Myocyte (in vitro differentiated cells): Measurements from ENCODE around the gene FRMD1. TPM values are rescaled to one million over a fixed set of nuclear protein-coding genes. Genes with fewer than 3 reads are reported as not detected.

Source experiments
- DNase-seq: peaks from one replicate; pipeline ENCODE4 v3.0.0-alpha.2; 2012; ENCODE audit warnings: low read depth
- total RNA-seq: library from RNA; depleted of rRNA; stranded (reverse); fragments of >200 nt; gene quantifications from 2 replicates; pipeline ENCODE4 v1.2.3, GENCODE V29; 2014

Gene FRMD1
- total RNA-seq, 1 donor from 2014 or later: not detected

DNA sequence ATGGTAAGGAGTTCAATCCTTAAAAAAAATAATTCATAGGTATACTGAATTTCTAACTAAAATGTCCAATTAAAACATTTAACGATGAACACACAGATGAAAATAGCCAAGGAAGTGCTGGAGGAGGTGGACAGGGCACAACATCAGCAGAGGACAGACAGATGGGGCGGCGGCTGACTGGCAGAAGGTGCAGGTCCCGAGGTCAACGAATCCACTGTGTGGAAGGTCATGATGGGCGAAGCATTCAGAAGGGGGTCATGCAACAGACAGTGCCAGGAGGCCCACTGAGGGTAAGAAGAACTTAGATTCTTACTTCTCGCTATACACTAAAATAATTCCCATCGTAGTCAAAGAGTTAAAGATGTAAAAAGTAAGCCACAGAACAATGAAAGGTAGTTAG is 34.2 kb upstream of the FRMD1 start:
- DNase-seq: no peak

DNA sequence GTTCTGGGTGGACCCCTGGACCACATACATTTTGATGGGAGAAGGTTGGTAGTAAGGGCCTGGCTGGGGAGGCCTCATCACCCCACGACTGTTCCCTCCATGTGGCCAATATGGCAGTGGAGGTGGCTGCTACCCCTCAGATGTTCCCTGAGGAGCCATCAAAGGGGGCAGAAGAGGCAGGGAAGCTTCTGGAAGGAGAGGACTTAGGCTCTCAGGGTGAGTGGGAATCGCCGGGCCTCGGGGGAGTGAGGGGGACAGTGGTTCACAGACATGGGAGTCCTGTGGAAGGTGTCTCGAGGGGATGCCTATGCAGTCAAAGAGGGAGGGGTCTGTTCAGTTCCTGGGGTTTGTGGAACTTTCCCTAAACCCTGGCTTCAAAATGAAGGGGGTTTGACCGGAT is 32.9 kb upstream of the FRMD1 start:
- no peak for DNase-seq

GRCh38 chr6:168110437-168110836 is 31.4 kb upstream of the FRMD1 start:
- DNase-seq: no peak

GRCh38 chr6:168109171-168109570 is 30.2 kb upstream of the FRMD1 start:
- DNase-seq: no peak

DNA sequence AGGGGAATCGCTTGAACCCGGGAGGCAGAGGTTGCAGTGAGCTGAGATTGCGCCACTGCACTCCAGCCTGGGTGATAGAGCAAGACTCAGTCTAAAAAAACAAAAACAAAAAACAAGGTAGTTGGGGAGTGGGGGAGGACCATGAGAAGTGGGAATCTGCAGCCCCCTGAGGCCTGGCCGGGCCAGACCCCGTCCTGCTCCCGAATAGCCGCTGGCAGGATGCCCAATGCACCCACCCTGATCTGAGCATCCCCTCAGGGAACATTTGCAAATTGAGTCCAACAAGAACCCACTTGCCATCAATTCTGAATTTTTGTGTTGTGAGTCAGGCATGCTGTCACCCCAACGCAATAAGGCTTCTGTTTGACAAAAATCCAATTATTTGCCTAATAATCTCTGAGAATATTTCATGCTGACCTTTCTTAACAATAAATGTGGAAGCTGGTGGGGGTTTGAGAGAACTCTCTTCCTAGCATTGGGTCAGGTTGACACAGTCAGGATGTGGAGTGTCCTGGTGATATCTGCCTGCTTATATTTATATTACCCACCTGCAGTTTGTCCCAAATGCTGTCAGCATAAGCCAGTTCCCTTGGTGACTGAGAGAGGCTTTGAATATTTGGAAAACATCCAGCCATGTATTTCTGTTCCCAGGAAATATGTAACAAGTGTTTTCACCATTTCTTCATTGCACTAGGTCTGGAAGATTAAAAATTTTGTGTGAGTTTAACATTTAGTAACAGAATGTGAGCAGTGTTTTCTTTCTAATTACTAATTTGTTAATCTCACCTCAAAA is 28.4 kb upstream of the FRMD1 start:
- no peak for DNase-seq

- no peak for DNase-seq
Measured at GRCh38 chr6:168106633-168107005, 27.6 kb upstream of the FRMD1 start.

GRCh38 chr6:168105813-168106632 is 27.0 kb upstream of the FRMD1 start:
- no peak for DNase-seq

DNA sequence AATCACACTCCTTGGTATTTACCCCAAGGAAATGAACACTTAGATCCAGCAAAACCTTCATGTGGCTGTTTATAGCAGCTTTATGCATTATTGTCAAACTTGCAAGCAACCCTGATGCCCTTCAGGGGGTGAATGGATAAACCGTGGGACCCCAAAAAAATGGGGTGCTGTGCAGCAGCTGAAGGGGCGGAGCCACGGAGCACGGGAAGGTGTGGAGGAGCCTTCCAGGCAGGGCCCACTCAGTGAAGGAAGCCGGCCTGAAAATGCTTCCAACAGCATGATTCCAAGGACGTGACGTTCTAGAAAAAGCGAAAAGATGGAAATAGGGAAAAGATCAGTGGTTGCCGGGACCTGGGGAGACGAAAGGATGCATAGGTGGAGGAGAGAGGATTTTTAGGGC is 25.6 kb upstream of the FRMD1 start:
- DNase-seq: no peak

DNA sequence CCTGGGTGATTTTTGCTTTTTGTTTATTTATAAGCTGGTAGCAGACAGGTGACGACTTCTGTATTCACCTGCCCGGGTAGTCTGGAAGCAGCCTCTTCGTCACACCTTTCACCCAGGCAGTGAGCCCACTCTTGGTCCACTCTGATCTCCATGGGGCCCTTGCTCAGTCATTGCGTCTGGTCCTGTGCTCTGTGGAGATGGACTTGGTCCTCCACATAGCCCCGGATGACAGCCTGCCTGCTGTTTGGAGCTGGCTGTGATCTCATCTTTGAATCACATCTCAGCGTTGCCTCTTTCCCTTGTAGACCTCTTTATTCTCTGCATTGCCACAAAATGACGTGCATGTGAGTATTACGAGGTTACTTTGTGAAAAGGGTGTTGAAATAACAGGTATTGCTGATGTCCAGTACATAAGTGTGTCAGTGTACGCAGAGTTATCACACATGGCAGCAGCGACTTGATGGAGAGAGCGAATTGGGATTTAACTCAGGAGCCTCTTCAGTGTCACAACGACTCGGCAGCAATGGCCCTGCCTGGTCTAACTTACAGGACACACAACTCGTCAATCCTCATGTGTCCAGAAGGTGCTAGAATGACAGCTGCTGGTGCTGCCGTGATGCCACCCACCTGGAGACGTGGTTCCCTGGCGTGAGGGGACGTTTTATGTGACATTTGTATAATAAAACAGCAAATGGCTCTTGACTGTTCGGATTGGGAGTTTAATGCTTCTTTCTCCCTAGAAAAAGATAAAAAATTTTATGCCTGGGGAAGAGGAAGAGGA is 24.2 kb upstream of the FRMD1 start:
- no peak for DNase-seq

GRCh38 chr6:168102315-168102985 is 23.4 kb upstream of the FRMD1 start:
- no peak for DNase-seq

GRCh38 chr6:168101590-168102314 is 22.7 kb upstream of the FRMD1 start:
- DNase-seq: no peak

DNA sequence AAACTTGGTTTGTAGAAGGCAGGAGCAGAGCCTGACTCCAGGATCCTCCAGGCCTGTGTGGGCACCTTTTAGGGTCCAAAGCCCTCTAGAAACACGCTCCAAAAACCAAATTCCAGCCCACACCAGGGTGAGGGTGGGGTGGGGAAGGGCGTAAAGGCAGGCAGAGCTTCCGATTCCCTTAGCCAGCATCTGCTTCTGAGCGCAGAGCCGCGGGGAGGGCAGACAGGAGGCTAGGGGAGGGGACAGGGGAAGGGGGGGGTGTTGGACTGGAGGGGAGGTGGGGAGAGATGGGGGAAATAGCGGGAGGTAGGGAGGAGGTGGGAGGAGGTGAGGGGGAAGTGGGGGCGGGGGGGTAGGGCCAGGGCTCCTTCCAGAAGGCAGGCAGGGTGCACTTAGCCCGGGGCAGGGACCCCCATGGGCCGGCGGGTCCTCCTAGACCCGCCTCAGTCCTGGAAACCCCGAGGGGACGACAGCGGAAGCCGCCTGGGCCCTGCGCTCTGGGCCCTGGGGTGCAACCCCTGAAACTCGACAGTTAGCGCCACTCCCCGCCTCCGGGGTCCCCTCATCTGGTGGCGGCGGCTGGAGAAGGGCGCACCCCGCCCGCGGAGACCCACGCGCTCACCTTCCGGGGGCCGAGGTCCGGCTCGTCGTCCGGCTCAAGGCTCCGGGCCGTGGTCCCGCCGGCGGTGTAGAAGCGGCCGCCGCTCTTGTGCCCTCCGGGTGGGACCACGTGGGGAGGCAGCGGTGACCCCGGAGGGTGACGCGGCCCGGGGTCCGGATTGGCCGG is 22.0 kb upstream of the FRMD1 start:
- no peak for DNase-seq

DNA sequence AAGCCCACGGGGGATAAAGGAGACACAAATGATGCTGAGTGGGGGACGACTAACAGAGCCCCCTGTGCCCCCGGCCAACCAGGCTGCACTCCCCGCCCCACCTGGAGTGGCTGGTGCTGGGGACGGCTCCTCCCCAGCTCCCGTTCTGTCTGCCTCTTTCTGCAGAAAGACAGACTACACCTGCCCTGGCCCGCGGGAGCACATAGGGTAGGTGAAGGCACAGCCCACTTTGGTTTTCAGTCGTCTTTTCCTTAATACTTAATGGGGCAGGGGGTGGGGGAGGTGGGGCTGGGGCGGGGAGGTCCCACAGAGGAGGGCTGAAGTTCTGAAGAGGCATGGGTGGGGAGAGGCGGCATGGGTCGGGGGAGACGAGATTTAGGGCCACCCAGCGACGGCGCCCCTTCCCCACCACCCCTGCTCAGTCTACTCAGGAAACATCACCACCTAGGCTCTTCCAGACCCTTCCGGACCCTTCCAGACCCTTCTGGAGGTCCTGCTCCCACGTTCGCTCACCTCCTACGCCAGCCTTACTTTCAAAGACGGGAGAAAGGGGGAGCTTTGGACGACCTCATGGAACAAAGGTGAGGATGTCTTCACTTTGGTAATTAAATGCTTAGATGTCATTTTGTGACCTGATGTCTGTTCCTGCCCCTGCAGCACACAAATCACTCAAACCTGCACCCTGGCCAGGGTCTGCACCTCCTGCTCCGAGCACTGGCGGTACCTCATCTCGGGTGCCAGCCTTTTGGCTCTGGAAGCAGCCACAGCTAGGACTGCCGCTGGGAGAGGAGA is 21.2 kb upstream of the FRMD1 start:
- DNase-seq: no peak

GRCh38 chr6:168099201-168100010 is 20.4 kb upstream of the FRMD1 start:
- DNase-seq: no peak

DNA sequence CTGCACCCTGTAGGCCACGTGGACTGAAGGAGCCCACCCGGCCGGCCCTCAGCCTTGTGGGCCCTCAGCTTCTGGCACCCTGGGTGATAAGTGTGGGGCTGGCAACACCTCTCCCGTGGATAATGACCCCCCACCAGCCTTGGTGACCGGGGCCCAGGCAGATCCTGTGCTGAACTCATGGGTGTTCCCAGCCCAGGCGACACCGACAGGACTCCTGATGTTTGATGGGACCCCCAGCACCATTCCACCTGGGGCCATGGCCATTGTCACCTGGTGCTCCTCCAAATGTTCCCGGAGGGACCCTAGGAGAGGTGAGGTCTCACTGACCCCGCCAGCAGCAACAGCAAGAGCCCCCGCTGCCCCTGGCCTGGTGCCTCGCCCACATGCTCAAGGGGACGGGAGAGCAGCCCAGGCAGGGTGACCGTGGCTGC is 19.4 kb upstream of the FRMD1 start:
- no peak for DNase-seq

- no peak for DNase-seq
Measured at GRCh38 chr6:168097621-168098430, 18.8 kb upstream of the FRMD1 start.

DNA sequence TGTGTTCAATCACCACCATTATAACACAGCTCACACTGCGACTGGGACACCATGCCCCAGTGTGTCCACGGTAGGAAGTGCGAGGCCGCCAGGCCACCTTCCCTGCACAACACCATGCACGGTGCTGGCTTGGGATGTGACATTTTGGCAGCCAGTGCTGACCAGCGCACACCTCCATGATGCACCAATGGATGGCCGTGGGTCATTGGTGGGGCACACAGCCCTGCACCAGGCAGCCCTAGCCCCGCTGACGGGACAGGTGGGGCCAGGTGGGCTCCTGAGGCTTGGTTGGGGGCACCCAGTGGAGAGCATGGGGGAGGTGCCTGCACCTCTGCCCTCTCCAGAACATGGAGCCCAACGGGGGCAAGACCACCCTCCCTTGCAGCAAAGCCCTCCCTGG is 18.2 kb upstream of the FRMD1 start:
- DNase-seq: no peak
